Astrocyte of the spinal cord (primary cell): ENCODE data around the gene HBM.

Experiments
- DNase-seq: peaks from one replicate; pipeline ENCODE4 v3.0.0; 2011; ENCODE audit warnings: low read depth, low spot score
- H3K4me3 ChIP-seq: 2 replicates; pipeline ENCODE4 v1.5.1; 2011; ENCODE audit warnings: low read depth, mild to moderate bottlenecking, low read length, moderate library complexity
- CTCF ChIP-seq: IDR thresholded peaks from 2 replicates; pipeline ENCODE4 v1.5.1; 2012; ENCODE audit warnings: low read depth, mild to moderate bottlenecking, low read length, inconsistent platforms
- in situ Hi-C: cut with HindIII; loops from 2 replicates; pipeline ENCODE4 v1.10.0; 2017; ENCODE audit warnings: low sequenced_read_pairs

The HBM gene

GRCh38 chr16:179211-180092 lies 13.7 kb downstream of the HBM start:
- TF ChIP-seq CTCF = no peak
- in situ Hi-C loops = no loop called here
- no peak overlapping the region for H3K4me3 ChIP-seq

GRCh38 chr16:180101-180675 lies 14.4 kb downstream of the HBM start, which contains the start of gene HBQ1:
HBQ1 (plus strand) TSS chr16:180459; CDS start chr16:180487, 28 bp downstream.
- TF ChIP-seq CTCF = peak; percentile 33
- peak within 1 kb of the TSS; percentile 26 for H3K4me3 ChIP-seq
- DNase-seq = no peak
- in situ Hi-C loops = no loop called here

More at GRCh38 chr16:179211-180092, 13.7 kb downstream of the HBM start:
- DNase-seq = no peak

- no peak for TF ChIP-seq CTCF
- peak overlapping the region; percentile 26 for H3K4me3 ChIP-seq
- peak; percentile 65 for DNase-seq
- in situ Hi-C loops = no loop called here
These were observed 15.1 kb downstream of the HBM start for GRCh38 chr16:180681-181564.

- H3K4me3 ChIP-seq = no peak overlapping the region
- peak; percentile 9 for DNase-seq
- TF ChIP-seq CTCF = peak; percentile 88
- in situ Hi-C loops = no loop called here
These were observed 15.8 kb downstream of the HBM start for GRCh38 chr16:181565-182021.

GRCh38 chr16:183005-183404 lies 17.2 kb downstream of the HBM start:
- in situ Hi-C loops = no loop called here
- no peak overlapping the region for H3K4me3 ChIP-seq
- no peak for TF ChIP-seq CTCF
- DNase-seq = no peak

- no peak for DNase-seq
- in situ Hi-C loops = no loop called here
- H3K4me3 ChIP-seq = no peak overlapping the region
- no peak for TF ChIP-seq CTCF
These were observed 19.4 kb downstream of the HBM start for GRCh38 chr16:185213-185612.
